GM12872 (cell line): ENCODE data around the gene SBNO2.

Experiments used
- CTCF ChIP-seq: IDR thresholded peaks from 3 replicates; pipeline ENCODE4 v1.5.1; 2011; ENCODE audit warnings: low read depth, mild to moderate bottlenecking, low read length, moderate library complexity; ENCODE audit not compliant: insufficient read depth

The SBNO2 gene

GRCh38 chr19:1151037-1151724 is 22.9 kb downstream of the SBNO2 start:
- no peak for TF ChIP-seq CTCF

GRCh38 chr19:1150333-1151036 is 23.6 kb downstream of the SBNO2 start:
- no peak for TF ChIP-seq CTCF

- no peak for TF ChIP-seq CTCF
Measured at GRCh38 chr19:1149259-1150045, 24.6 kb downstream of the SBNO2 start.

GRCh38 chr19:1147934-1148549 is 26.0 kb downstream of the SBNO2 start:
- TF ChIP-seq CTCF: no peak

GRCh38 chr19:1146858-1147780 is 26.9 kb downstream of the SBNO2 start:
- no peak for TF ChIP-seq CTCF

GRCh38 chr19:1146412-1146699 is 27.7 kb downstream of the SBNO2 start:
- no peak for TF ChIP-seq CTCF
